Dedifferentiated amniotic fluid mesenchymal stem cell (primary cell): ENCODE measurements around the gene CP.
"Not testable (repeated sequence)": the region's sequence is repeated elsewhere in the genome, so short reads cannot be mapped to it uniquely, and the experiment has no call there.

Experiments
- DNase-seq: peaks from one replicate; pipeline ENCODE4 v3.0.0-alpha.2; 2016; ENCODE audit errors: extremely low spot score

Gene CP

DNA sequence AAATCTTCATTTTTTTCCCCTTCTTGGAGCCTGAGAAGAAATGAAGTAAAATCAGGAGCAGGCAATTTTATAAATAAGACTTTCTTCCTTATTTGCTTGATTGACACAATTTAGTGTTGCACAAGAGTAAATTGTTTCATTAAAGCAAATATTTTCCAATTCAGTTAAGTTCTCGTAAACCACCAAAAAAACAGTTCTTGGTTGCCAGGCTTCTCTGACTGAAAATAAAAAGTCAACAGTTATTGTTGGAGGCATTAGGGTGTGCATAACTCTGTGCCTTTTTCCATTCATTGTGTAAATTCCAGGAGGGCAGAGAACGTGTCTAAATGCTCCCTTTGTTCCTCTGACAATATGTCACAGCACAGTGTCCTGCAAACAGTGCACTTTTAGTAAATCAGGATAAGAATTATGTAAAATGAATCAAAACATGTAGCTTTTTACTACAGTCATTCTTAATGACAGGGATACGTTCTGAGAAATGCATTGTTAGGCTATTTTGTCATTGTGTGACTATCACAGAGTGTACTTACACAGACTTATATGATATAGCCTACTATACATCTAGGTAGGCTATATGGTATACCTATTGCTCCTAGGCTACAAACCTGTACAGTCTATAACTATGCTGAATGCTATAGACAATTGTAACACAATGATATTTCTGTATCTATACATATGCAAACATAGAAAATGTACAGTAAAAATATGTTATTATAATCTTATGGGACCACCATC, at the start of gene CP:
Gene CP (minus strand): TSS at position 47 of the 735 bp plus-strand sequence. CDS start 37 bp downstream, at position 10.
- no peak for DNase-seq

DNA sequence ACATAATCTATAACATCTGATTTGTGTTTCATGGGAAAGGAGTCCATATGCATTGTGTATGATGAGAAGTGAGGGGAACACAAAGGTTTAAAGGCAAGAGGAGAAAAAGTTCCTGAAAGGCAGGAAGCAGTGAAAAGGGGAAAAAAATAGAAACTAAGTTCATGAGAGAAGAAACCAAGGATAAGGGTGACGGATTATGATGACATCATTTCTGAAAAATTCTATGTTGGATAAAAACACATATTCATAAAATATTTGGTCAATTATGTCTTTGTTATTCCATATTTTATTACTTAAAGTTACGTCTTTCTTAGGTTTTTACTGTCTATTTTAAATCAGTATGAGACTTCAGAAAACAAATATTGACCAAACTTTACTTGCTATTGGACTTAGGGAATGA, 48.6 kb upstream of the CP start:
- no peak for DNase-seq

DNA sequence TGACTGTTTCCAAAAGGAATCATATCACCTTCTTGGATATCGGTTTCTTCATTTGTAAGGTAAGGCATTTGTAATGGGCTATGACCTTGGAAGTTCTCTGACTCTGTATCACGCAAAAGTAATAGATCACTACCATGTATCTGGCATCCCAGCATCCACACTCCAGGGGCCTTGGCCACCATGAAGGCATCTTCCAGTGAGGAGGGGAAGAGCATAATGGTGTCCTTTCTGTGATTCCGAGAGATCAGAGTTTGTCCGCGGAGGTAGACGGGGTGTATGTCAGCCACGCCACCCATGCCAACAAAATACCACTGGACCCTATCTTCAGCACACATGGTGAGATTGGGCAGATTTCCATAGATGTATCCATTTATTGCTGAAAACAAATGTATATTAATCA, 48.1 kb upstream of the CP start:
- no peak for DNase-seq

DNA sequence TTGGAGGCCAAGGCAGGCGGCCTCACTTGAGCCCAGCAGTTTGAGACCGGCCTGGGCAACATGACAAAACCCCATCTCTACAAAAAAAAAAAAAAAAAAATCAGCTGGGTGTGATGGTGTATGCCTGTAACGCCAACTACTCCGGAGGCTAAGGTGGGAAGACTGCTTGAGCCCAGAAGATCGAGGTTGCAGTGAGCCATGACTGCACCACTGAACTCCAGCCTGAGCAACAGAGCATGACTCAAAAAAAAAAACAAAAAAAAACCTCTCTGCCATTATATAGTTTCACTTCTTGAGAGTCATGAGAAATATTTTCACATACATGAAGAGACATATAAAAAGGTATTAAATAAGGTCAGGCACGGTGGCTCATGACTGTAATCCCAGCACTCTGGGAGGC, 45.9 kb upstream of the CP start:
- no peak for DNase-seq

DNA sequence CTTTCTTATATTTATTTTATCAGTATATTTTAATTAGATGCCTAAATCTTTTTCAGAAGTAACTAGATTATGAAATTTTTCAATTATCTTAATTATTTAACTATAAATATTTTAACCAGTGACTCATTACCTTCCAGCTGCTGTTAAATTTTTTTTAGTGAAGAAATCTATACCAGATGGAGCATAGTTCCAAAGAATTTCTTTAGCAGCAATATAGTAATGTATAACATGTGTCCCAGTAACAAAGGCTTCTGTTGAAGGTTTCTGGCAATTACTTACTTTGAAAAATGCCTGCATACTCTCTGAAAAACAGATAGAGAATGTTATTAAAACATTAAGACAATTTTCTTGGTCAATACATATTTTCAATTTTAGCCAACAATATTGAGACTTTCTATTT, 45.1 kb upstream of the CP start:
- DNase-seq = peak; percentile 26

DNA sequence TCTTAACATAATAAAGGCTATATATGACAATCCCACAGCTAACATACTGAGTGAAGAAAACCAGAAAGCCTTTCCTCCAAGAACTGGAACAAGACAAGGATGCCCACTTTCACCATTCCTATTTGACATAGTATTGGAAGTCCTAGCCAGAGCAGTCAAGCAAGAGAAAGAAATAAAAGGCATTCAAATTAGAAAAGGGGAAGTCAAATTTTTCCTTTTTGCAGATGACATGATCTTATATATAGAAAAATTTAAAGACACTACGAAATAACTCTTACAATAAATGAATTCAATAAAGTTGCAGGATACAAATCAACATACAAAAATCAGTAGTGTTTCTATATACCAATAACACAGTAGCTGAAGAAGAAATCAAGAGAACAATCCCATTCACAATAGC, 42.2 kb upstream of the CP start:
- DNase-seq = no peak

DNA sequence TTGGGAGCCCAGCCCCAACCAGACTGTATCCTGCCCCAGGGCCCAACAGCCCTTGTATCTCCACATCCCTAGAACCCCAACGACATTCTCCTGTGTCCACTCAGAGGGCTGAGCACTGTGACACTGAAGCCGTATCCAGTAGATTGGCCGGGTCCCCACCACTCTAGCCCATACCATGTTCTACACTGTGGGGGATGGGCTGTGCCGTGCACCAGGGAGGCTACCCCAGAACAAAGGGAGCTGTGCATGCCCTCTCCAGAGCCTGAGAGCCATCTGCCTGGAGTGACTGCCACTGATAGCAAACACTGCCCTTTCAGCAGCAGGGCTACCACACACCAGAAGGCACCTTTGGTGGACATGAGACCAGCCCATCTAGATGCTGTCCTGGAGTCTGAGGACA, 37.1 kb upstream of the CP start:
- DNase-seq = no peak

DNA sequence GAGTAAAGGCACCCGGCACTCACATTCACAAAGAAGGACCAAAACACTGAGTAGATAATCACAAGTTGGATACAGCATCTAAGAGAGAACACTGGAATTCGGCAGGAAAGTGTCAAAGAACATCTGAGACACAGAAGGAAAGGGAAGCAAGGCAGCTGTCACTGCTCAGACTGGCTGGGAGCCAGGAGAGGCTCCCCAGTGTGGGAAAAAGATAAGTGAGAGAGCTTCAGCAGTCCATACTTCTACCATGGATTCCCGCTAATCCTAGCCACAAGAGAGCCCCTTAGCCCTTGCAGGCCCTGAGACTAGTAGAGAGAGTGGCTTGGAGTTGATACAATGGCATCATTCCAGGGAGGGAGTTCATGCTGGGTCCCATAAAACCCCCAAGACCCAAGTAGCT, 36.7 kb upstream of the CP start:
- no peak for DNase-seq

DNA sequence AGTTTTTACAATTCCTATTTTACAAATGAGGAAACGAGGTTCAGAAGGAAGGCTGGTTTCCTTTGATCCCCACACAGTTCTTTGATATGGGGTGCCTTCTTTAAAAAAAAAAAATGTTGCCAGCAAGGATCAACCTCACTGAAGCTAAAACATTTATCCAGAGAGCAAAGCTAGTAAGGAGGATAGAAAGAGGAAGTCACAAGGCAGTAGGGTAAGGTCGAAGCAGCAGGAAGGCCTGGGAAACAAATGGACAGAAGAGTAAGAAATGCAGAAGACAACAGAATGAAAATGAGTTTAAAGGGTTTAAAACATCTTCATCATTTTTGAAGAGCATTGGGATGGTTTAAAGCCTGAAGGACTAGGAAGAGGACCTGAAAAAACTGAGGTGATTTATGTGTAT, 30.6 kb upstream of the CP start:
- DNase-seq = no peak

DNA sequence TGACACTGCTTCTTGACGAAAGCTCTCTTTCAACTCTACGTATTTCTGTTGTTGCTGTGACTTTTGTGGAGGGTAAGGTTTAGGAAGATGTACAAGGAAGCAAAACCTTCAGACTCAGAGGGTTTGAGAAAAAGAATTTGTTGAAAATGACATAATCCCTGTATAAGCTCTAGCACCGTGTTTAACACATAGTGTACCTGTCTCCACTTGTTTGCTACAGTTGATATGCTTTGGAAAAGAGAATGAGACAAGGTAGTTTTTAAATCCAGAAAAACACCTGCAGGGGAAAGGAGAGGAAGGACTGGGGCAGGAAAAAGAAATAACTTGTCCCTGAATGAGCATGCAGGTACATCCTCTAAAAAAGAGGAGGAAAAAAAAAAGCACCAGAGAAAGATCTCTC, 29.6 kb upstream of the CP start:
- DNase-seq = no peak

DNA sequence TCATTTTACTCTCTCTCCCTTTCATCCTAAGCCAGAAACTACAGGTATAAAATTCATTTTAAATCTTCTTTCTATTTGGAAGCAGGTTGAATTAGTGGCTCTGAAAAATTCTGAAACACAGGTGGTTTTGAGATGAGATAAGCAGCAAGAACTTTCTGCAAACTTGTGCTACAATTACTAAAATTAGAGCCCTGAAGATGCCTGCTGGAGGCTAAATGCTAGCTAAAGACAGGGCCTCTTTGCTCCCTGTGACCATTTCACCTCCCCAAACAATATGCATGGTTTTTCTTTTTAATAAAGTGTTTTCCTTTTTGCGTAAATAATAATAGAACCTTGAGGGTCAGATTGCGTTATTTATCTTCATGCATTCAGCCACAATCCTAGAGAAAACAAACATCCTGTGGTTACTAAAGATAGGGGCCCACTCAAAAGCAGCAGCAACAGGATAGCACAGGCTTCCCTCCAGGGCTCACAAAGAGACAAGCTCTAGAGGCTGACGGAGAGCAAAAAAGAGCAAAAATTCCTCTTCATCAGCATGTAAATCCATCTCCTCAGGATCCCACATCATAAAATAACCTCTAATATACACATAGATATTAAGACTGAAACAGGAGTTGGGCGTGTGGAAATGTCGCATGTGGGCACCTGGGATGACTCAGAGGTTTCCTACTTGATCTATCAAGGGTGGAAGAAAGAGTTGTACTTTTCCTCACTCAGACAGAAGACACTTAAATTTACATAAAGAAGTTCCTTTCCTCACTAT, 26.5 kb upstream of the CP start:
- DNase-seq = no peak

DNA sequence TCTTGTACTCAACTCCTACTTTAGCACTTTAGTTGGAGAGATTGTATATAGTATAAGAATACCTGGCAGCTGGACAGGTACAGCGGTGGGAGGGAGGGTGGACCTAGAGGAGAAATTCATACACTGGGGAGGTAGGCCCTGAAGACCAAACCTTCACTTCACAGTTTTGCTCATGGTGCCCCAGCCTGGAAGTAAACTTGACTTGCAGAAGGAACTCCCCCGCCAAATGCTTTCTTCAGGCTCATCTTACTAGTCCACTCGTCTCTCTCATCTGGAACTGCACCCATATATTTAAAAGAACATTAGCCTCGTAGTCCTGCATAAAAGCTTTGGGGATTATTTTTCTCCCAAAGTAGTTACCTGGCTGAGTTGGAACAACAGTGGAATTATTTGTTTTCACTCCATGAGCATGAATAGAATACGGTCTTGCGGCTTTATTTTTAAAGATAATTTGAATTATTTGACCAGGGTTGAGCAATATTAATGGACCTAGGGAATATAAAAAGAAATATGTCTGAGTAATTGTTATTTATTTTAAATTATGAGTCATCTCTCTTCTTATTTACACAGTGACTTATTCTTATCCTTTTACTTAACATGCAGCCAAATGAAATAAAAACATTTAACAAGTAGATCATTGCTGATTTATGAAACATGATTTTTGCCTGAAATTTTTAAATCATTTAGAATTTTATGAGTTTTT, 25.5 kb upstream of the CP start:
- peak; percentile 42 for DNase-seq

DNA sequence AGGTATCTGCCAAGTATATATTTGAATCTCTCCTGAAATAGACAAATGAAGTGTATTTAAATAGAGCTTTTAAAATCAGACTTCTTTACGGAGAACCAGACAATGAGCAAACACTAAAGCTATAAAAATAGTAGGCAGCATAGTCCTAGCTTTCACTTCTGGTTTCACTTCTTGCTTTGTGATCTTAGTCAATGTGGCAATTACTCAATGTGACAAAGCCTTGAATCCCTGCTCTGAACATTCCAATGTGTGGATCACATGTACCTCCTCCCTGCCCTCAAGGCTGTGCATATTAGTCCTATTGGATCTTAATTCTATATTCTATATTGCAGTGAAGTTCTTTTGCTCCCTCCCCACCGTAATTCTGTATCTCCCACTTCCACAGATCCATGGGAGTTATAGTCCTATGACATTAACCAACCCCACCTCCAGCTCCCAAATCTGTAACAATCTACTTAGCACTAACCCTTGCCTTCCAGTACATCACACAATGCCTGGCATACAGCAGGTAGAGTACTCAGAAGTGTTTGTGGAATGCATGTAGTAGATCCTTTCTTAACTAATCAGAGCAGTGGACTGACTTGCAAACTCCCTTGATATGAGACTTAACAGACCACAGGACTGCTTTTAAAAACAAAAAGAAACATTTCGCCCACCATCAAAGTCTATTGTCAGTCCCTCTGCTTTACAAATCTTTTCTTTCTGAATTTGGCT, 24.3 kb upstream of the CP start:
- DNase-seq = peak; percentile 65

DNA sequence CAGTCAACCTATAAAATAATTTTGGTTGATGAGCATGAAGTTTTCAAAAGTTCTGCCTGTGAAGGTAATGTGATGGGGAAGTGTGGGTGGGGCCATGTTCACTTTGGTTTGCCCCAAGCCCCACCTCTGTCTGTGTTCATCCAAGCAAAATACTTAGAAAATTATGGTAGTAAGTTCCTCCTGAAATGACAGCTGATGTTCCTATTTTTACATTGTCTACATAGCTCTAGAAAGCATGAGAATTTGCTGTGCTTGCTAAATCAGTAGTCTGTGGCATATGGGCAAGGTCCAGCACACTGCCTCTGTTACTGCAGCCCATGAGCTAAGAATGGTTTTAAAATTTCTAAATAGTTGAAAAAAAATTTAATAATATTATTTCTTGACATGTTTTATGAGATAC, 21.9 kb upstream of the CP start:
- no peak for DNase-seq

DNA sequence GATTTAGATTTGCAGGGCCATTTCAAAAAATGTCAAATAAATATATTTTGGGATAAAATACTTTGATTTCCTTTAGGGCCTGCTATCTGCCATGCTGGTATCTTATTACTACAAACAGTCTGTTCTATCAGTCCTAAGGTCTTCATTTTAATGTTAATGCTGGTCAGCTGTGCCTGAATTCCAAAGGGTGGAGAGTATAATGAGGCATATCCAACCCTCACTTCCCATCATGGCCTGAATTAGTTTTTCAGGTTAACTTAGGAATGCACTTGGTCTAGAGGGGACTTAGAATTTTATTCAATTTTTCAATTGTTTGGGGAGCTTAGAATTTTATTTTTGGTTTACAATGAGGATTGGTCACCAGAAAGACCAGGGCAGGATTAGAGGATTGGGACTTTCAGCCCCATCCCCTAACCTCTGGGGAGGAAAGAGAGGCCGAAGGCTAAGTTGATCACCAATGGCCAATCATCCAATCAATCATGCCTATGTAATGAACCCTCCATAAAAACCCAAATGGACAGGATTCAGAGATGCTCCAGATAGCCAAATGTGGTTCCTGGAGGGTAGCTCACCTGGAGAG, 17.8 kb upstream of the CP start:
- DNase-seq = no peak

DNA sequence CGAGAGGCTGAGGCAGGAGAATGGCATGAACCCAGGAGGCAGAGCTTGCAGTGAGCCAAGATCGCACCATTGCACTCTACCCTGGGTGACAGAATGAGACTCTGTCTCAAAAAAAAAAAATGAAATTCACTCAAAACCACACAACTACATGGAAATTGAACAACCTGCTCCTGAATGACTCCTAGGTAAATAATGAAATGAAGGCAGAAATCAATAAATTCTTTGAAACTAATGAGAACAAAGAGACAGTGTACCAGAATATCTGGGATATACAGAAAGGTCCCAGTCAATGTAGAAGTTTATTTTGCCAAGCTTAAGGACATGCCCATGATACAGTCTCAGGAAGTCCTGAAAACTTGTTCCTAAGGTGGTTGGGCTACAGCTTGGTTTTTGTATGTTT, 16.6 kb upstream of the CP start:
- not testable (repeated sequence) for DNase-seq

DNA sequence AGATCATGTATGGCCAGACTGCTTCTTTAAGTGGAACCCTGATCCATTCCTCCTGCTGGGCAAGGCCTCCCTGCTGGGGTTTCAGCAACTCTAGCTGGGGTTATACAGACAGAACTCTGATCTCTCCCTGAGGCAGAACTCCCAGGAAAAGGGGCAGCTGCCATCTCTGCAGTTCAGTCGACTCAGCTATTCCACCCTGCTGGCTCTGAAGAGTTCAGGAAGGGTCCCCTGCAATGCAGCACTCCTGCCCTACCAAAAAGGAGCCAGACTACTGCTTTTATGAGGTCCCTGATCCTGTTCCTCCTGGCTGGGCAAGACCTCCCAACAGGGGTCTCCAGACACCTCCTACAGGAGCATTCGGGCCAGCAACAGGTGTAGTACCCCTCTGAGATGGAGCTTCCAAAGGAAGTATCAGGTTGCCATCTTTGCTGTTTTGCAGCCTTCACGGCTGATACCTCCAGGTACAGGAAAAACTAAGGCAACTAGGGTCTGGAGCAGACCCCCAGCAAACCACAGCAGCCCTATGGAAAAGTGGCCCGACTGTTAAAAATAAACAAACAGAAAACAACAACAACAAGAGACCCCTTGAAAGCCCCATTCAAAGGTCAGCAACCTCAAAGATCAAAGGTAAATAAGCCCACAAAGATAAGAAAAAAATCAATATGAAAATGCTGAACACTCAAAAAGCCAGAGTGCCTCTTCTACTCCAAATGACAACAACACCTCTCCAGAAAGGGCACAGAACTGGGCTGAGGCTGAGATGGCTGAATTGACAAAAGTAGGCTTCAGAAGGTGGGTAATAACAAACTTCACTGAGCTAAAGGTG, 14.2 kb upstream of the CP start:
- no peak for DNase-seq

DNA sequence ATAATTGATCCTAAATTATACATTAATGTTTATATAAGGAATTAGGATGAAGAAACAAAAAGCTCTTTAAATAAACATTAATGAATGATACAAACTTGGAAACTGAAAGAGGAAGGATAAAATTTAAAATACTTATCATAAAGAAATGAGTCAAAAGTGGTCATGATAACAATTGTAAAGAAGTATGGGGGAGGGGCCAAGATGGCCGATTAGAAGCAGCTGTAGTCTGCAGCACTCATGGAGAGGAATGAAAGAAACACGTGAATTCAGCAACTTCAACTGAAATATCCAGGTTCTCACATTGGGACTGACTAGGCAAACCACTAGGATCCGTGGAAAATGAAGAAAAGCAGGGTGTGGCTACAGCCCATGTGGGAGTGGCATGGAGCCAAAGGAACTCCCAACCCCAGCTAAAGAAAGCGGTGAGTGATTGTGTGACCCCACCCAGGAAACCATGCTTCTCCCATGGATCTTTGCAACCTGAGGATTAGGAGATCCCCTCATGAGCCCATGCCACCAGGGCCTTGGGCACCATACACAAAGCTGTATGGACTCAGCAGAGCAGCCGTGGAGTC, 13.1 kb upstream of the CP start:
- no peak for DNase-seq

DNA sequence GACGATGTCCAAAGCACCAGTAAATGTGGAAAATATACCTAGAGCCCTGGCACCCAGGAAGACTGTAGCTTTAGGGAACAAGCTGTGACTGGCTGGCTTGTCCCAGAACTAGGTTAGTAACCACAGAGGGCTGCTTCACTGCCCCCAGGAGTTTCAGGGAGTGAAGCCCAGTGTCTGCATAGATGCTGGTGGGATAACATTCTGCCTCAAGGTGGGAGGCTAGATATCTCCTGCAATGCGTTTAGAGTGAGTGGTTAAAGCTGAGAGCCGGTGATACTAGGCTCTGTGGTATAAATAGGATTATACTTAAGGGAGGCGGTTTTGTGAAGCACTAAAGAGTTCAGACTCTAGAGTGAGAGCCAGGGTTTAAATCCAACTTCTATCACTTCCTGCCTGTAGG, 11.7 kb upstream of the CP start:
- no peak for DNase-seq

DNA sequence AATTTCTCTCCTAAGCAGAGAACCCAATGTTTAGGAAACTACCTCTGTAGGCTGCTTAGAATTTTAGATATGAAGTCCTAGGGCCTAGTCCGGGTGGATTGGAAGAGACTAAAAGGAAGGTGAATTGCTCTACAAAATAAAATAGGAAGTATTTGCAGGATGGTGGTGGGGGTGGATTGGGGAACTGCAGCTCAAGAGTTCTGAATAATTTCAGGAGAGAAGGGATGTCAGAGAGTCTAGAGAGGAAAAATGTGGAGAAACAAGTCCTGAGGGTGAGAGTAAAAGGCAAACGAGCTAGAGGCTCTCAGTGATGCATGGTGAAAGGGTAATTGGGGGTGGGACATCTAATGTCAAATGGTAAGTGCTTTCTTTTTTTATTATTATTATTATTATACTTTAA, 10.2 kb upstream of the CP start:
- DNase-seq = no peak
